NCI-H345 (cell line): ENCODE measurements around the gene DOK3.

Experiments
- DNase-seq: peaks from one replicate; lab custom pipeline; 2025; lab: John Stamatoyannopoulos, UW

Gene DOK3

DNA sequence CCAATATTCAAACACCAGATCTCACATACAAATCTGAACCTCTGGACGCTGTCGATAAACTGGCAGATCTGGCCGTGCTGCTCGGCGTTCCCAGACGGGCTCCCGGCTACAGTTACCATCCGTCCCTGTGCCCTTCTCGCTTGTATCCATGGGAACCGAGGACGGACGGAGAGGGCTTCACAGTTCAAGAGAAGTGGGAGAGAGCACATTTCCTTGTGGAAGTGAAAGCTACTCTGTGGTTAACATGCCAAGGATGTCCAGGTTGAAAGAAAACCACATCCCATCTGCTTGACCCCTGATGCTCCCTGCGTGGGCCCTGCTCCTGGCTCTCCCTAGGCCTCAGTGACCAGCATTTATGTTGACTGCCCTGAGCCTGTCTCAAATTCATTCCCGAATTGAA lies 29.9 kb downstream of the DOK3 start:
- DNase-seq: no peak

DNA sequence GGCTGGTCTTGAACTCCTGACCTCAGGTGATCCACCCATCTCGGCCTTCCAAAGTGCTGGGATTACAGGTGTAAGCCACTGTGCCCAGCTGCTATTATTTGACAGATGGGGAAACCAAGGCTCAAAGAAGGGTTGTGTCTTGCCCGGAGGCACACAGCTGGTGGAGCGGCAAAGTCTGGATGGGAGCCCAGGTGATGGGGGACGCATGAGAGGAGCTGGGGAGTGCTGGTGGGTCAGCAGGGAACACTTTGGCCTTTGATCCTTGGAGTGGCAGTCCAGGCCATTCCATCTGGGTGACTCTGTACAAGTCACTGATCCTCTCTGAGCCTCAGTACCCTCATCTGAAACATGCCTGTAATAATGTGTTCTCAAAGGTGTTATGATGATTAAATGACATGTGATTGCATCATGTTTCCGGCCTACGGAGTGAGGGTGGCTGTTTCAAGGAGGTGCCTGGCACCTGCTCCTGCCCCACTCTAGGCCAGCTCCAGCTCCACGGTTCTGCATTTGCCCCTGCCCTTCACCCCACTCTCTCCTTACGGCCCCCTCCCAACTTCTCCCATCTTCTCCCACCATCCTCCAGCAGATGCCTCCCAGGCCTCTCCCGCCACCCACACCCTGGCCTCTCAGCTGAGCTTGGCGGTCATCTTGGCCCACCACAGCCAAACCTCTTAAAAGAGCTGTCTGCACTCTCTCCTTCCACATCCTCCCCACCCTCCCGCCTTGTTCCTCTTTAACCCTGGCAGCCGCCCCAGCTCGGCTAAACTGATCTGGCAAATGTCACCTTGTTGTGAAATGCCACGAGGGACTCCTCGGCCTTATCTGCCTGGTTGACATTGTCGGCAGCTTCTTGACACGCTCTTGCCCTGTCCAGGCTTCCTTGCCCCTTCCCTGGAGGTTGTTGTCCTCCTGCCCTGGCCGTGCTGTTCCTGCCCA lies 30.6 kb downstream of the DOK3 start:
- no peak for DNase-seq

DNA sequence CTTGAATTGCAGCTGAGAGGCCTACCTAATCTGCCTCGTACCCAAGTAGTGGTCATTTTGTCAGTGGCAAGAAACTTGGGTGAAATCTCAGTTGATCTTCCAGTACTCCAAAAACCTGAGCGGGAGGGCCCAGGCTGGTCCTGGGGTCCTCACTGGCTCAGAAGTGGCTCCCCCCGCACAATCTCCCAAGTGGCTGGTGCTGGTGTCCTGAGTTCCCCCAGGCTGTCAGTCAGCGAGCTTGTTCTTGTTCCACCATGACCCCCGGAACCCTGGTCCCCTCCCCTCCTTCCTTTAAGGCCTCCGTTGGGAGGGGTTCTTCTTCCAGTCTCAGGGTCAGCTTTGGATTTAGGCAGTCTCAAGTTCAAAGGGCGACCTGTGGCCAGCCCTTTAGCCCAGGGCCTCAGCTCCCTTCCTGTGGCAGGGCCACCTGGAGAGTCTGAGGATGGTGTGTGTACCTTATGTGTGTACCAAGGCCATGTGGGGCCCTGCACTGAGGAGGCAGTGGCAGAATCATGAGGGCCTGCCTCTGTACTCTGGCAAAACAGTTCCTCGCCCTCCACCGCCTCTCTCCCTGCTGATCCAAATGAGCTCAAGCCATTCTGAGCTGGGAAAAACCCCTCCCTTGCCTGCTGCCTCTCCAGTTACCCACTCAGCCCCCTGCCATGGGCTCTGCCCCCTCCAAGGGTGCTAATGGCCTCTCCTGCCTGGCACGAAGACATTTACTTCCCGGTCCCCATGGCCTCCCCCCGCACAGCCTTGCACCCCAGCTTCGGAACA lies 31.7 kb downstream of the DOK3 start:
- DNase-seq: no peak

DNA sequence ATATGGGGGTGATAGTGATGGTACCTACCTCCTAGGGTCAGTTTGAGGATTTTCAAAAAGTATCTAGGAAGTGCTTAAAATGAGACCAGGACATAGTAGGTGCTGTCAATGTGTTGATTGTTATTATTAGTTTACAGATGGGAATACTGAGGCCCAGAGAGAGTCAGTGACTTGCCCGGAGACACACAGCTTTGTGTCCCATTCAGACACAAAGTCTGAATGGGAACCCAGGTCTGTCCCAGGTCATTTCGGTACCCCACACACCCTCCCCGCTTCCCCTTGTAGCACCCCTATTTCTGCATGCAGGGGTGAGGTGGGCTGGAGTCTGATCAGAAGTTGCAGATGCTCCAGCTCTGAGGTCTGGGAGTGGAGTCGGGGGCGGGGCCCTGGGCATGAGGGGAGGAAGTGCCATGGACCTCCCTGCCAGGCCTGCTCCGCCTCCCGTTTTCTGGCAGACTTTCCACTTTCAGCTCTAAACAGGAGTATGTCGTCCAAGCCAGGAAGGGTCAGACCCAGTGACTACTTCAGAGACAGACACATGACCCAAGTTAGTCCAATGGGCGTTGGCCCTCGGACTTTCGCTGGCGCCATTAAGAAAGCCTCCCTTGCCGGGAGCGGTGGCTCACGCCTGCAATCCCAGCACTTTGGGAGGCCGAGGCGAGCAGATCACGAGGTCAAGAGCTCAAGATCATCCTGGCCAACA lies 32.9 kb downstream of the DOK3 start:
- no peak for DNase-seq

DNA sequence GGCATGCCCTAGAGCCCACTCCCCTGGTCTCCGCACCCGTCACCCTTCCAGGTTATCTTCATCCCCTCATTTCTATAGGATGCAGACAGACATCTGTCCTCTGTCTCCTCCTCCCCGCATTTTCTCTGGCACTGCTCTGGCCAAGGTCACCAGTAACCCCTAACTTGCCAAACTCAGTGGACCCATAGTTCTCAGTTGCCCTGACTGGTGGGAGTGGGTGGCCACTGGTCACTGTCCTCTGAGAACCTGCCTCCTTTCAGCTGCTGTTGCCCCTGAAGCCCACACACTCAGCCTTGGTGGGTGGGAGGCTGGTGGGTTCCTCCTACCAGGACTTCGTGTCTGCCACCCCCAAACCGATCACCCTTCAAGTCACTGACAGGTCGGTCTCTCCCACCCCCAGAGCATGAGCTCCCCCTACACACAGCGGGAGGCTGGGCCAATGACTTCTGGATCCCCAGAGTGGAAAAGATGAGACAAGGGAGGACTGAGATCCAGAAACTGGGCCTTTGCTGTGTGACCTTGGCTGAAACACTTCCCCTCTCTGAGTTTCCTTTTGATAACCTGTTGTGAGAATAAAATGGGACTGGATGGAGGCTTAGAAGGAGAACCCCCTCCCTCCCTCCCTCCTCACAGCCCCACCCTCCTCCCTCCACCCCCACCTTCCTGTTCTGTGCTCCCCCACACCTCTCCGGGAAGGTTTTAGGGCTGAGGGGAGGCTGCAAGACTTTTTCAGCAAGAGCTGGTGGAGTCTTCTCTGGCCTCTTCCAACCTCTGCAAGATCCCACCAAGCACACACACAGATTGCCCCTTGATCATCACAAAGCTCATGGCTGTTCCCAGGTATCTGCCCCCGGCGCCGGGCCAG lies 33.8 kb downstream of the DOK3 start:
- DNase-seq: no peak

DNA sequence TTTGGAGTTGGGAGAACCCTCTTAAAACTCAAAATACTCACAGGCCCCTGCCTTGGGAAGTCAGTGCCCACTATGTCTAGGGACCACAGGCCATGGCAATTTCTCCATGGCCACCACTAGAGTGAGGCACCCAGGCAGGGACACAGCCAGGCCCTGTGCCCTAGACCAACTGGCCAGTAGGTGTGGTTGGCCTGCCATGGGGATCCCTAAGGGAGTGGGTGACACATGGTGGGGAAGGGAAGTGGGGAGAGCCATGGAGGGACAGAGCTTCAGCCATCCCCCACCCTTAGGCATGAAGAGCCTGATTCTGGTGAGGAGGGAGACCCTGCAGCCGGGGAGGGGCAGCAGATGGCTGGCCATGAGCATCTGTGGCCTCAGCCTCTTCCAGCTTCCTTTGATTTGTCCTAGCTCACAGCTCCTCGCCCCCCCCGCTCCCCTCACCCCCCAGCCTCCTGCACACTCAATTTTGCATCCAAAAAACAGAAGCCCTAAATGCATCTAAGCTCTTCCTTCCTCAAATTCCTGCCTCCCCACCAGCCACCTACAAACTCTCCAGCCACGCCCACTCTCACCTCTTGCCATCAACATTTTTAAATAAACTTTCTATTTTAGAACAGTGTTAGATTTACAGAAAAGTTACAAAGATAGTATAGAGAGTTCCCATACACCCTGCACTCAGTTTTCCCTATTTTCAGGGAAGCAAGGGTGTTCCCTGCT lies 34.6 kb downstream of the DOK3 start:
- no peak for DNase-seq

DNA sequence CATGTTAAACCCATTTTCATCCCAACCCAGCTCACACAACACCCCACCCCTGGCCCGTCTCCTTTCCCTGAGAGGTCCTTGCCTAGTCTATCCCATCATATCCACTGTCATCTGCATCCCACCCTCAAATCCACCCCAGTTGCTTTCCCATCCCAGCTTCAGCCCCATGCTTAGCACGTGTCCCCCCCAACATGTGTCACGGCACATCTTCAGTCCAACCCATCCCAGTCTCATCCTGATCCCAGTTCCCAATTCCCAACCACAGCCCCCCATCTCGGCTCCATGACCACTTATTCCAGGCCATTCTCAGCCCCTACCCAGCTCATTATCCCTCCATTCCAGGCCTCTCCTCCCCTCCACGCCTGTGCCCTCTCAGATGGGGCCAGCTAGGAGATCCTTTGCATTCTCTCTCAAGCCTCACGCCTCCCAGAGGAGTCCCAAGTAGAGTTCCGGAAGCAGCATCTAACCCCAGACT lies 35.6 kb downstream of the DOK3 start:
- DNase-seq: no peak

DNA sequence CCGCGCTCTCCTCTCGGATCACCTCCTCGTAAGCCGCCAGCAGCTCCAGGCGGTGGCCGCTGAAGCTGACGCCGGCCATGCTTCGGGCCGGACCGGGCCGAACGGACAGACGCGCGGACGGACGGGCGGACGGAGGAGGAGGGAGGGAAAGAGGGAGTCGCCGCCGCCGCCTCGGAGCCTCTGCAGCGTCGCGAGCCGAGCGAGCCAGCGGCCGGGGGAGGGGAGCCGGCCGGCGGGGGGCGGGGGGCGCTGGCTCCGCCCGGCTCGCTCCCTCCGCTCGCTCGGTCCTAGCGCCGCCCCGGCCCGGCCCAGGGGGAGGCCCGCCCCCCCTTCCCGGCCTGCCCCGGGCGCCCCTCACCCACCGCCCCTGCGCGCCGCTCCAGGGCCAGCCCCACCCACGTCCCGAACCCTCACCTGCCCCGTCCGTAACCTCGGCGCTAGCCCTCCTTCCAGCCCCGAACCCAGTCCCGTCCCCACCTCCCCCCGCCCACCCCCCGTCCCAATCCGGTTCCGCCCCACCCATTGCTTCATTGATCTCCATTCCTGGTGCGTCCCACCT lies 36.1 kb downstream of the DOK3 start, which contains the start of gene DBN1:
Gene DBN1 (minus strand): TSS at position 192 of the 559 bp plus-strand sequence. CDS start 113 bp downstream, at position 79.
- peak; percentile 78 for DNase-seq

DNA sequence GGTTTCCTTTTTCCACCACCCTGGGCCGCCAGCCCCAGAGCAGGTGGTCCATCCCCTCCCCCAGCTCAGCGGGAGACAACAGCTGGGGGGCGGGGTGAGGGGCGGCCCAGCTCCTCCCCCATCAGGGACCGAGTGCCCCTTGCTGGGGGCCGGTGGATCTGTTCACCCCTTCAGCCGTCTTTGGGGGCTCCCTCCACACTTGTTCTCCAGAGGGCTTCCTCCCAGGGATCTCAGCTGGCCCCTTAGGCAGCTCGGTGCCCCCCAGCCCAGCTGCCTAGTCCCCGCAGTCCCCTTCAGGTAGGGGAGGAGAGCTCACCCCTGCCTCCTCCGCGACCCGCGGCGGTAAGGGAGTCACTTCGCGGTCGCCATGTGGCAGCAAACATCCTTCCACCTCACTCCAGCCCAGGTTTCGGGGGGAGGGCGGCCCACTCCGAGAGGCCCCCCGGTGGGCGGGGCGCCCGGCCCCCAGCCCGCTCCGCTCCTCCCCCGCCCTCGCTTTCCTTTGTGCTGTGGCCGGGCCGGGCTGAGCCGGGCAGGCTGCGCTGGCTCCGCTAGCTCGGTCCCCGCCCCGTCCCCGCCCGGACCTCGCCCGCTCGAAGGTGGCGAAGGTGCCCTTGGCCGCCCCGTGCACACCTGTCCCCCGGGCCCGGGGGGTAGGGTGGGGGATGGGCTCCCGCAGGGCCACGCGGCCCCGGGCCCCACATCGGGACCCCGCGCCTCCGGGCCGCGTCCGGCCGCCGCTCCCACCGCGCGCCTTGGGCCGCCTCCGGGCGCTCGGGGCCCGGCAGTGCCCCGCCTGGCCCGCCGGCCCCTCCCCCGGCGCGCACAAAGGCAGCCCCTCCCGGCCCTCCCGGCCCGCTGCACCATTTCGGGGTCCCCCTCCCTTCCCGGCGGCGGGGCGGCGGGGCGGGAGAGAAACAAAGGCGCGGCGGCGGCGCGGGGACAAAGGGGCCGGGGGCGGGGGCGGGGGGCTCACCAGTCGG lies 36.9 kb downstream of the DOK3 start:
- DNase-seq: peak; percentile 57

DNA sequence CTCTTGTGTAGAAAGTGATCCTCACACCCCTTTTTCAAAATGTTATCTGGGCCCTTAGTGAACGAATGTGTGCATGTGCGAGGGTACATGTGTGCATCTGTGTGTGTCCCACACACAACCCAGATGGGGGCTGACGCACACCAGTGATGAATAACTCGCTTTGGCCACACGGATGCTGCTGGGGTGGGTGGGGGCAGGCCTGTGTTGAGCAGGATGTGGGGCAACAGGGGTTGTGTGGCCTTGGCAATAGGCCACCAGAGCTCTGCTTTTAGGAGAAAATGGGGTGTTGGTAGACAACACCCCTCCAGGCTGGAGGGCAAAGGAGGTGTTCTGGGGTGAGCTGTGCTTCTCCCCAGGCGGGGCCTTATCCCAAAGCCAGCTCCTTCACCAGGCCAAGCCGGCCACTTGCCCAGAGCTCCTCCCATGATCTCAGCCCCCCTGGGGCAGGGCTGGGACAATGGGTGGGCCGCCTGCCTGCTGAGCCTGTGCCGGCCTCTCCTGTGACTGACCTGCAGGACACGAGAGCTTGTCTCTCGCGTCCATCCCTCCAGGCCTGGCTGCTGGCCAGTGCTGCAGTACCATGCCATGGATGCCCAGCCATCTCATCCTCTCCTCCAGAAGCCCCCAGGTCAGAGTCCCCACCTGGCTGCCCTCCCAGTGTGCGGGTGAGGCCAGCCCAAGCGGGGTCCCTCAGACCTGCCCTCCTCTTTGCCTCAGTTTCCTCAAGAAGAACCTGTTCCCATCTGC lies 37.8 kb downstream of the DOK3 start:
- no peak for DNase-seq

DNA sequence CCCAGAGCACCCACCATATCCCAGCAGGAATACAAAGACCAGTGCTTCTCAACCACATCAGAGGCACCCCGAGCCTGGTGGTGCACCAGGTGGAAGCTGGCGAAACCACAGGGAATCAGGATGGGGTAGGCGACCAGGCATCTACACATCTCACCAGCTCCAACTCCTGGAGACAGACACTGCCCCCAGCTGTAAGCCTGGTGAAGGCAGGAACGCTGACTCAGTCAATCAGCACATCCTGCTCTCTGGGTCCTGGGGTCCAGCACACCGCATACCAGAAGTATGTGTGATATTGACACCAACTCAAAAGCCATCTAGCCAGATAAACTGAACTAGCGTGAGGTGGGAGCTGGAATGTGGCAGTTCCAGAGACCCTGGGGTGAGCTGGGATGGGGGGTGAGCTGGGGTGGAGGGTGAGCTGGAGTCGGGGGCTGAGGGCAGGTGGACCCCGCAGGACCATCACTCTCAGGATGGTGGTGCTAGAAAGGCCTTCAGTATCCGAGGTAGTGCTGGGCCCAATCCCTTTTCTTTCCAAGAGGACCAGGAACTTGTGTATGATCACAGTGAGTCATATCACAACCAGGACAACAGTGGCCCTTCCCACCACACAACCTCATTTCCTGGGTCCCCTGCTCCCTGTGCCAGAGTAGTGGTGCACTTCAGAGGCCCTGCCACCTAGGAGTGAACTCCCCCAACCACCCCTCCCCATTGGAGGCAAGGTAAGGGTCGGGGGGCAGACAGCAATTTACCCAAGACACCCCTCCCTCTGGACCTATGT lies 38.7 kb downstream of the DOK3 start:
- DNase-seq: no peak

DNA sequence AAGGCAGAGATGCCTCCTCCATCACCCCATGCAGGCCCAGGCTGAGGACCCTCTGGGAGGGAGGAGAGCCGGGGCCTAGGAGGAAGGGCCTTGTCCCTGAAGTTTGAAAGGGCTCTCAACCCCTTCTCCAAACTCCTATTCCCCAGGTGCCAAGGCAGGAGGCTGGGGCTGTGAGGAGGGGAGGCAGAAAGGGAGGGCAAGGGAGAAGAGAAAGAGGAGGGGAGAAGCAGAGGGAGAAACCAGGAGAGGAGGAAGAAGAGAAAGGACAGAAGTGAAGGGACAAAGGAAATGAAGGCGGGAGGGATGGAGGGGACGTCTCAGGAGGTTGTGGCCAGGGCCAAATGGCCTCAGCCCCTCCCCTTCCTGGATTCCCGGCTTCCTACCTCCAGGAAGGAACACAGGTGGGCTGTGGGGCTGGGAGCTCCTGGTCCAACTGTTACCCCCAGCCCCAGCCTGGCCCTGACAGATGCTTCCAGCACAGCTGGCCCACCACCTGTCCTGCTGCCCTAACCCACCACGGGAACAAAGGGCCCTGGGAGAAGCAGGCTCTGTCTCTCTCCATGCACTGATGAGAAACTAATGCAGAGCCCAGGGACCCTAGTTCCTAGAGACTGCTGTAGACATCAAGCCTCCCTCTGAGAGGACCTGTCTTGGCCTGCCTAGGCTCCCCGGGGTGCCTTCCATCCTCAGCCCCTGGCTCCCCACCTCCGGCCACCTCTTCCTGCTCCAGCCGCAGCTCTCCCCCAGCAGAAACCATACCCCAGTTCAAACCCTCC lies 39.7 kb downstream of the DOK3 start:
- peak; percentile 61 for DNase-seq

DNA sequence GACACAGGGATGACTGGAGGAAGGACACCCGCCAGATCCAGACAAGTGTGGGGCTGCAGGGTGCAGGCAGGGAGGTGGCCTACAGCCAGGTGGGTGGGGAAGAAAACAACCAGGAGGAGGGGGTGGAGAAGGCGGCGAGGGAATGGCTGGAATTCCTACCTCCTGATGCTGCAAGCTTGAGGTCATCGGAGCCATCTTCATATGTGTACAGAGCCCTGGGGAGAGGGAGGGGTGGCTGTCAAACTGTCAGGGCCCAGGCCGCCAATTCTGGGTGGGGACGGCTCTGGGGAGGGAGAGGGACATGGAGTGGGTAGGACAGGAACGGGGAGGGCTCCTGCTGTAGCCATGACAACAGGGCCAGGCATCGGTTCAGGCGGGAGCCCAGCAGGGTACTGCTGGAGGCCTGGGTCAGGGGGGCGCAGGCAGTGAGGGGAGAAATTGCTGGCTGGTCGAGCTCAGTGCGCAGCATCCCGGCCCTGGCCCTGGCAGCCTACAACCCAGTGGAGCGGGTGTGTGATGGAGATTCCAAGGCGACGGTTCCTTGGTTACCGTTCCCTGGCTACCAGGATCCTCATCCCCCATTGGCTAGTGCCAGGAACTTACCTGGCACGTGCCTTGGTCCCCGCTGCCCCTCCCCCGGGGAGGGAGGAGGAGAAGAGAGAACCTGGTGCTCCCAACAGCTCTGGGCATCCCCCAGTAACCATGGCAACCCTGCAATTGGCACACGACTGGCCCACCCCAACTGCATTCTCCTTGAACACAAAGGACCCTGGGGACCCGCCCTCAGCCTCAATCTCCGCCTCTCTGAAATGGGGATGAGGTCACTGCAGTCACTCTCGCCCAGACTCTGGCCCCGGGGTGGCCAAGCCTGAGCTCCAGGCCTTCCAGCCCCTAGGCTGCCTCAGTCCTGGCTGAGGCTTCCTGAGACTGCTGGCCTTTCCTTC lies 40.7 kb downstream of the DOK3 start:
- DNase-seq: no peak

DNA sequence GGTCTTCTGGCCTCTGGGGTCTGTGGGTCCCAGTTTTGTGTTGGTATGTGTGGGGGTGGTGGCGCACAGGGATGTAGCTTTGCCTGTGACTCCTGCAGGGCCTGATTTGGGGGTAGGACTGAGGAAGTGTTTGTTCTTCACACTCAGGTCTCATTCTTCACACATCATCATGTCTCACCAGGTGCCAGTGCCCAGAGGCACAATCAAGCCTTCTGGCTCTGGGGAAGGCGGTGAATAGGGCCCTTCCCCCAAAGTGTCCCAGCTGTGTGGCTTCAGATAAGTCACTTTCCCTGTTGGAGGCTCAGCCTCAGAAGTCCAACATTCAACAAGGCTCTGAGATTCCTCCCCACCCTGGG lies 41.3 kb downstream of the DOK3 start:
- no peak for DNase-seq

DNA sequence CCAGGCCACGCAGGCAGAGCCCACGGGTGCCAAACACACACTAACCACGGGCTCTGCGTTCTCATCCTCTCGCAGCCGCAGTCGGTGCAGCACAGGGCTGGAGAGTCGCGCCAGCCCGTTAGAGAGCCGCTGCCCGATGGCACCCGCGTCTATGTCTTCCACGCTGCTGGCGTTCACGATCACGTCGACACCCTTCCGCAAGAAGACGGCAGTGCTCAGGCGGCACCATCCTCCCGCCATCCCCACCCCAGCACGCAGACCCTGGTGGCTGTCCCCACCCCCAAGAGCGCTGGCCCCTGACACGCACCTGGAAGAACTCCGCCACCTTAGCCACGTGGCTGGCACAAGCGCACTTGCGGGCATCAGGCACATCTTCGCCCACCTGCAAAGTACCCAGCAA lies 42.2 kb downstream of the DOK3 start:
- no peak for DNase-seq

DNA sequence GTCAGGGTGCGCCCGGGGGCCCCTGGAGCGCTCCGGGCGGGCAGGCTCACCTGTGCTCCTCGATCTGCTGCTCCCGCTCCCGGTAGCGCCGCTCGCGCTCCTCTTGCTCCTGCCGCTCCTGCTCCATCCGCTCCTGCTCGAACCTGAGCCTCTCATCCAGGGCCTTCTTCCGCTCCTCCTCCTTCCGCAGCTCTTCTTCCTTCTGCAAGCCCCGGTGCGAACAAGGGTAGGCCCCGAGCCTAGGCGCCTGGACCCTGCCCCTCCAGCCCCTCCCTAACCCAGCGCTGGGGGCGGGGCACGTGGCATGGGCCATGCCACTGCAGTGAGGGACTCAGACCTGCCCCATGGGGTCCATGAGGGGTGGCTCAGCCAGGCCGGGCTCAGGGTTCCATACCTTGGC lies 42.8 kb downstream of the DOK3 start:
- DNase-seq: no peak
